ENCODE data around the gene VAV3. TPM values are rescaled to one million over a fixed set of nuclear protein-coding genes. Genes with fewer than 3 reads are reported as not detected.

VAV3 gene
- total RNA-seq, 1 experiment from 2014 or later, result 38.2 TPM

DNA sequence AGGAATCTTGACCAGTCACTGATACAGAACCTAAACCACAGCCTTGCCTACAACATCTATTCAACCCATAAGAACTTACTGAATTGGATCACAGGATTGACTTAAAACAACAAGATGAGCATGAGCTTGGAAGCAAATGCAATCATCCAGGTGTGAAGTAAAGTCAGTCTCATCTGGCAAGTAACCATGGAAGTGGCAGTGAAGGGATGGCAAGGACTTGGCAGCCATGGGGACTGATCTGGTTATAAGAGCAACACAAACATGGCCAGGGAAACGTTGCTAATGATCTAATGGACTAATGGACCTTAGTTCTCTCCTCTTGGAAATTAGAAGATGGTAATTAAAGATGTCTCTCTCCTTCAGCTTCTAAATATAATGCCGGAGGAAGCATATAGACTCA lies 133.1 kb downstream of the VAV3 start:
- Mint-ChIP-seq H3K36me3 (ENCODE audit: insufficient read depth, unreplicated experiment) (no peaks in the 10 kb centered on the region), H3K27me3 (ENCODE audit: unreplicated experiment) (peaks cover 44% of the 10 kb centered on the region), H3K27ac (ENCODE audit: unreplicated experiment) (no peak overlapping the region), H3K4me3 (ENCODE audit: low read depth, unreplicated experiment) (no peak overlapping the region), H3K9me3 (ENCODE audit: low read depth, unreplicated experiment) (no peaks in the 10 kb centered on the region), H3K4me1 (ENCODE audit: low read depth, unreplicated experiment) (no peaks in the 10 kb centered on the region)
- TF ChIP-seq, protein P1, sequence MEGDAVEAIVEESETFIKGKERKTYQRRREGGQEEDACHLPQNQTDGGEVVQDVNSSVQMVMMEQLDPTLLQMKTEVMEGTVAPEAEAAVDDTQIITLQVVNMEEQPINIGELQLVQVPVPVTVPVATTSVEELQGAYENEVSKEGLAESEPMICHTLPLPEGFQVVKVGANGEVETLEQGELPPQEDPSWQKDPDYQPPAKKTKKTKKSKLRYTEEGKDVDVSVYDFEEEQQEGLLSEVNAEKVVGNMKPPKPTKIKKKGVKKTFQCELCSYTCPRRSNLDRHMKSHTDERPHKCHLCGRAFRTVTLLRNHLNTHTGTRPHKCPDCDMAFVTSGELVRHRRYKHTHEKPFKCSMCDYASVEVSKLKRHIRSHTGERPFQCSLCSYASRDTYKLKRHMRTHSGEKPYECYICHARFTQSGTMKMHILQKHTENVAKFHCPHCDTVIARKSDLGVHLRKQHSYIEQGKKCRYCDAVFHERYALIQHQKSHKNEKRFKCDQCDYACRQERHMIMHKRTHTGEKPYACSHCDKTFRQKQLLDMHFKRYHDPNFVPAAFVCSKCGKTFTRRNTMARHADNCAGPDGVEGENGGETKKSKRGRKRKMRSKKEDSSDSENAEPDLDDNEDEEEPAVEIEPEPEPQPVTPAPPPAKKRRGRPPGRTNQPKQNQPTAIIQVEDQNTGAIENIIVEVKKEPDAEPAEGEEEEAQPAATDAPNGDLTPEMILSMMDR (IDR thresholded peaks at IDR 0.05; ENCODE audit: unreplicated experiment), result no peak
- intact Hi-C loops (cut with micrococcal nuclease; ENCODE audit: unreplicated experiment), result no loop called here
- CTCF ChIA-PET, result interaction anchor here (1.2 kb wide), 1 partner anchor 10 kb away, joined by 4 read pairs; no protein-coding TSS in a partner anchor
- BruUV-seq (replicated peaks), result no TSS peak
- no peak for DNase-seq

DNA sequence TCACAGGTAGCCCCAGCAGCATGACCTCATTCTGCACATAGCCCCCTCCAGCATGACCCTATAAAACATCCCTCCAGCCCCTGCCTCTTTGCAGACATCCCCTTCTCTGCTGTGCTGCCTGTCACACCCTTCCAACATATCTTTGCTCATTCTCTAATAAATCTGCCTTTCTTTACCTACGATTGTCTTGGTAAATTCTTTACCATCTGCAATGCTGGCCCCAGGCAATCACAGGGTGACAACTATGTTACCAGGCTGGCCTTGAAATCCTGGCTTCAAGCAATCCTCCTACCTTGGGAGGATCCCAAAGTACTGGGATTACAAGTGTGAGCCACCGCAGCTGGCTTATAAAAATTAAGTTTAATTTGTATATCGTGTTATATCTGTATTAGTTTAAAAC lies 134.5 kb downstream of the VAV3 start:
- TF ChIP-seq, protein P1 (IDR thresholded peaks at IDR 0.05; ENCODE audit: unreplicated experiment), result no peak
- DNase-seq, result no peak
- Mint-ChIP-seq H3K4me1 (ENCODE audit: low read depth, unreplicated experiment) (no peaks in the 10 kb centered on the region), H3K9me3 (ENCODE audit: low read depth, unreplicated experiment) (no peaks in the 10 kb centered on the region), H3K27ac (ENCODE audit: unreplicated experiment) (no peak overlapping the region), H3K36me3 (ENCODE audit: insufficient read depth, unreplicated experiment) (no peaks in the 10 kb centered on the region), H3K4me3 (ENCODE audit: low read depth, unreplicated experiment) (no peak overlapping the region), H3K27me3 (ENCODE audit: unreplicated experiment) (peaks cover 32% of the 10 kb centered on the region)
- intact Hi-C loops (cut with micrococcal nuclease; ENCODE audit: unreplicated experiment), result no loop called here
- no TSS peak for BruUV-seq (replicated peaks)
- CTCF ChIA-PET, result no interaction called here

DNA sequence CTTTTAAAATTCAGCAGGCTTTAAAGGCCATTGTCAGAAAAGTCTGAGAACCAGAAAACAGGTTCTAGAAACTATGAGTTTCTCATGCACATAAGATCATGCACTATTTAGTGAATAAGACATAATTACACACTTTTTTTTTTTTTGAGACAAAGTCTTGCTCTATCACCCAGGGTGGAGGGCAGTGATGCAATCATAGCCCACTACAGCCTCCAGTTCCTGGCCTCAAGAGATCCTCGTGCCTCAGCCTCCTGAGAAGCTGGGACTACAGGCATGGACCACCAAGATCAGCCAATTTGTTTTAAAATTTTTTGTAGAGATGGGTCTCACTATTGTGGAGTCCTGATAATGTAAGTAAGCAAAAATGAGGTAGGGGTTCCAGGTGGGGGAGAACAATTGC lies 134.9 kb downstream of the VAV3 start:
- DNase-seq, result no peak
- TF ChIP-seq, protein P1 (IDR thresholded peaks at IDR 0.05; ENCODE audit: unreplicated experiment), result no peak
- intact Hi-C loops (cut with micrococcal nuclease; ENCODE audit: unreplicated experiment), result no loop called here
- BruUV-seq (replicated peaks), result no TSS peak
- no peaks in the 10 kb centered on the region for H3K9me3 Mint-ChIP-seq (ENCODE audit: low read depth, unreplicated experiment)
- CTCF ChIA-PET, result no interaction called here
- no peak overlapping the region for H3K27ac Mint-ChIP-seq (ENCODE audit: unreplicated experiment)
- H3K4me3 Mint-ChIP-seq (ENCODE audit: low read depth, unreplicated experiment), result no peak overlapping the region
- H3K36me3 Mint-ChIP-seq (ENCODE audit: insufficient read depth, unreplicated experiment), result no peaks in the 10 kb centered on the region
- no peaks in the 10 kb centered on the region for H3K4me1 Mint-ChIP-seq (ENCODE audit: low read depth, unreplicated experiment)
- peaks cover 28% of the 10 kb centered on the region for H3K27me3 Mint-ChIP-seq (ENCODE audit: unreplicated experiment)

DNA sequence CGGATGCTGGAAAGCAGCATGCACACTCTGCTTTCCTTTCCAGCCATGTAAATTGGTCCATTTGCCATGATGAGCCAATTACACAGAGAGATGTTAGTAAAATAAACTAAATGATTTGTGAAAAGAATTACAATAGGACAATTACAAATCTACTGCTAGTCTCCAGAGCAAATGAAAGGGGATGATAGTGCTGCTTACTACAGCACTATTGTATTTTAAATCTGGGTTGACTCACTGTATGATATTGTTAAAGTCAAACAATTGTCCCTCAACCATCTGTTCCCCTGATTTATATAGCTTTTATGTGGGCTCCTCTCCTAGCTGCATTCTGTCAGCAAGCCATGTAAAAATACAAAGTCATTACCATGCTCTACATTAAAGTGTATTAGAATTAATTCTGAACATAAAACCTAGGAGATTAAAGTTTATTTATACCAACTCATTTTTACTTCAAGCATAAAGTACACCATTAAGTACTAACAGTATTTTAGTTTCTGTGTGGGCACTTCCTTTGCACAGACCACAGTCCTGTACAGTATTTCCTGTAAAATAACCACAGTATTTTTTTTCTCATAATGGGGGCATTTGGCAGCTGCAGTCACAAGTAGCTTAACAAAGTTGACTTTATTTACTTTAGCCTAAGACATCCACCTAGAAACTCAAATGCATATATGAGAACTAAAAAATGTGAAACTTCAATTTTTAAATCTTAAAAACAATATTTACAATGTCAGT lies 135.8 kb downstream of the VAV3 start:
- H3K27me3 Mint-ChIP-seq (ENCODE audit: unreplicated experiment), result peaks cover 19% of the 10 kb centered on the region
- no peaks in the 10 kb centered on the region for H3K9me3 Mint-ChIP-seq (ENCODE audit: low read depth, unreplicated experiment)
- no peak for DNase-seq
- TF ChIP-seq, protein P1 (IDR thresholded peaks at IDR 0.05; ENCODE audit: unreplicated experiment), result no peak
- BruUV-seq (replicated peaks), result no TSS peak
- intact Hi-C loops (cut with micrococcal nuclease; ENCODE audit: unreplicated experiment), result no loop called here
- H3K36me3 Mint-ChIP-seq (ENCODE audit: insufficient read depth, unreplicated experiment), result no peaks in the 10 kb centered on the region
- H3K4me3 Mint-ChIP-seq (ENCODE audit: low read depth, unreplicated experiment), result no peak overlapping the region
- H3K27ac Mint-ChIP-seq (ENCODE audit: unreplicated experiment), result no peak overlapping the region
- CTCF ChIA-PET, result no interaction called here
- H3K4me1 Mint-ChIP-seq (ENCODE audit: low read depth, unreplicated experiment), result no peaks in the 10 kb centered on the region

Measured in Calu3 (cell line).